Skeletal muscle satellite cell (primary cell): ENCODE results near the gene MID1IP1.

ENCODE experiments used
- H3K27me3 ChIP-seq: 2 replicates; pipeline ENCODE4 v1.7.0; 2013; ENCODE audit warnings: low read length; ENCODE audit not compliant: control insufficient read depth, insufficient read depth
- H3K36me3 ChIP-seq: 2 replicates; pipeline ENCODE4 v1.7.0; 2013; ENCODE audit warnings: mild to moderate bottlenecking, control low read depth, low read length; ENCODE audit not compliant: insufficient read depth
- H3K4me1 ChIP-seq: 2 replicates; pipeline ENCODE4 v1.7.0; 2013; ENCODE audit warnings: low read length; ENCODE audit not compliant: control insufficient read depth, insufficient read depth
- H3K4me2 ChIP-seq: 2 replicates; pipeline ENCODE4 v1.7.0; 2013; ENCODE audit warnings: mild to moderate bottlenecking, low read length
- H3K4me3 ChIP-seq: 2 replicates; pipeline ENCODE4 v1.7.0; 2013; ENCODE audit warnings: low read length
- H3K9ac ChIP-seq: 2 replicates; pipeline ENCODE4 v1.7.0; 2013; ENCODE audit warnings: mild to moderate bottlenecking, low read depth, low read length, moderate library complexity
- H3K9me3 ChIP-seq: replicated peaks from 2 replicates; pipeline ENCODE4 v1.7.0; 2013; ENCODE audit warnings: mild to moderate bottlenecking, control low read depth, low read length

MID1IP1 gene

DNA sequence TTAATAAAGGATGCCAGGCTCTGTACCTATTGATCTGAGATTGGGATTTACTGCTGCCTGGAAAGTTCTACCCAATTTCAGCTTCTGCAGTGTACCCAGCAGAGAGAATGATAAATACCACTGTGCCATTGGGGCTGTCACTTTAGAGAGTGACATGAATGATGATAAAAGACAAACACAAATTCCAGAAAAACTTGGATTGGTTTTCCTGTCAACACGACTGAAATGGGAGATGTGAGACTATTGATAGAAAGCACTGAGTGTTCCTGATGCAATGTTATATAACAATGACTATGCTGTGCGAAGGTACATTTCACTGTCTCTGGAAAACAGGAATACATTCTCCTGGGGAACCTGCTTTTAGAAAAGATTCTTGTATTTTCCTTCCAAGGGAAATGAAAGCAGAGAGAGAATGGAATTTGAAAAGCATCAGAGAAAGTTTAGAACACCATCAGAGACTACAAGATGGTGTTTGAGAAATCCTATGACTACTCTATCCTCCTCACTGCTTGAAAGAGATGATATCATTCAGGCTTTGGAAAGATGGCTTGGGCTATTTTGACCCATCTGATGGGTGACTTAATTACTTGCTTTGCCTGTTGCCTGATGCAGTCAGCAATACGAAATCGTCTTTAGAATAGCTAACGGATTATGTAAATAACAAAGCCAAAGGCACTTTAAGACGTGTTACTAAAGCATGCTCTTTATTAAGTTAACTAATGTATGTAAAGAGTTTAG lies 49.7 kb downstream of the MID1IP1 start:
- H3K36me3 ChIP-seq, result no peaks in the 10 kb centered on the region
- H3K4me3 ChIP-seq, result no peak overlapping the region
- no peak overlapping the region for H3K4me2 ChIP-seq
- H3K9ac ChIP-seq, result no peak overlapping the region
- H3K9me3 ChIP-seq, result no peaks in the 10 kb centered on the region
- H3K27me3 ChIP-seq, result no peaks in the 10 kb centered on the region
- no peaks in the 10 kb centered on the region for H3K4me1 ChIP-seq

DNA sequence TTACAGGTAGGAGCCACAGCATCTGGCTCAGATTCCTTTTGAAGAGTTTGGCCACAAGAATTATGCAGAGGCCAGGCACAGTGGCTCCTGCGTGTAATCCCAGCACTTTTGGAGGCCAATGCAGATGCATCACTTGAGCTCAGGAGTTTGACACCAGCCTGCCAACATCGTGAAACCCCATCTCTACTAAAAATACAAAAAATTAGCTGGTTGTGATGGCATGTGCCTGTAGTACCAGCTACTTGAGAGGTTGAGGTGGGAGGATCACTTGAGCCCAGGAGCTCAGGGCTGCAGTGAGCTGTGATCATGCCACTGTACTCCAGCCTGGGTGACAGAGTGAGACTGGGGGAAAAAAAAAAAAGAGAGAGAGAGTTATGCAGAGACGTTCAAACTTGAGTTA lies 53.0 kb downstream of the MID1IP1 start:
- Histone ChIP-seq H3K9me3 (no peaks in the 10 kb centered on the region), H3K4me1 (no peaks in the 10 kb centered on the region), H3K27me3 (no peaks in the 10 kb centered on the region), H3K36me3 (no peaks in the 10 kb centered on the region), H3K4me3 (no peak overlapping the region), H3K9ac (no peak overlapping the region), H3K4me2 (no peak overlapping the region)
